Ovary (tissue), 9 donors: ENCODE data around the gene ZC3HAV1. TPM values are rescaled to one million over a fixed set of nuclear protein-coding genes. Genes with fewer than 3 reads are reported as not detected.

Experiments
- DNase-seq, 5 donors: peaks; one replicate each; pipeline ENCODE4 v3.0.0-alpha.2; 2019 to 2020
- H3K27ac ChIP-seq, 2 donors: fragments of 200-600 bp; one replicate each; pipeline versions ENCODE4 v1.5.1 to v1.8.0; 2019 to 2022
- H3K27me3 ChIP-seq: fragments of 200-600 bp; one replicate; pipeline ENCODE4 v1.8.0; 2022
- H3K36me3 ChIP-seq: fragments of 200-600 bp; sonication (generic); one replicate; pipeline ENCODE4 v1.5.1; 2019
- H3K4me1 ChIP-seq: one replicate; pipeline ENCODE4 v1.8.1; 2013; ENCODE audit warnings: mild to moderate bottlenecking, moderate library complexity; ENCODE audit not compliant: insufficient read depth
- H3K4me3 ChIP-seq: fragments of 200-600 bp; sonication (generic); one replicate; pipeline ENCODE4 v1.5.1; 2017
- H3K9me3 ChIP-seq, 2 donors: fragments of 200-600 bp in 1 of 2; sonication (generic) in 1 of 2; one replicate each; pipeline versions ENCODE4 v1.5.1 to v1.8.1; 2013 to 2019; ENCODE audit warnings: mild to moderate bottlenecking in 1 of 2, moderate library complexity in 1 of 2
- EP300 ChIP-seq: sonication (generic); formaldehyde crosslinking; IDR thresholded peaks from one replicate; pipeline ENCODE4 v1.6.1; 2017; ENCODE audit warnings: antibody characterized with exemption
- POLR2A ChIP-seq: fragments of 450-650 bp; IDR thresholded peaks from one replicate; pipeline ENCODE4 v1.6.1; 2017; ENCODE audit warnings: antibody characterized with exemption, mild to moderate bottlenecking, moderate library complexity
- WGBS, 3 donors: extraction: QIAGEN DNeasy Blood & Tissue Kit in 1 of 3; methylation state at CpG; one replicate each; pipeline versions ENCODE4 v1.1.5 to v1.1.7; 2013 to 2017; 5-methylcytosine and 5-hydroxymethylcytosine counted together
- intact Hi-C, 4 donors: fragments of 100-400 bp; cut with DNase I; formaldehyde crosslinking; loops; one replicate each; pipeline versions ENCODE4 v1.11.0 to v1.15.1; 2022 to 2023
- polyA plus RNA-seq, 2 donors: library from polyadenylated mRNA; stranded (reverse); fragments of 200-250 nt in 1 of 2; fragments of 350-450 nt in 1 of 2; fragmentation: Illumina TruSeq in 1 of 2; extraction: RNeasy Lipid Tissue Mini Kit (QIAGEN cat#74804) in 1 of 2; gene quantifications; one replicate each; pipeline ENCODE4 v1.2.3, GENCODE V29; 2013 to 2014
- total RNA-seq, 7 donors: library from RNA; depleted of rRNA in 2 of 7; stranded (reverse); fragments of >200 nt in 2 of 7; fragmentation: NEBNext Ultra II Directional in 3 of 7; extraction: Animal tissue kit (Norgen Biotek cat#: 25700) in 3 of 7; gene quantifications; one replicate each; pipeline versions ENCODE4 v1.1.0 to v1.2.4, GENCODE V29; 2016 to 2023
- TF ChIP-seq, protein P1 (sequence below), 3 donors: fragments of 450-650 bp in 2 of 3; fragments of 200-600 bp in 1 of 3; IDR thresholded peaks; one replicate each; pipeline versions ENCODE4 v1.5.1 to v1.8.0; 2016 to 2022; ENCODE audit warnings: antibody characterized with exemption in 3 of 3, mild to moderate bottlenecking in 1 of 3
- donor health status: DM: no; HTN: no; CAD: no; lungs with moderate emphysema.
- donor health status: DM: no; HTN: no; CAD: no.
- donor health status: Bipolar disorder and iron deficiency.
- donor health status: DM: yes; HTN: yes; CAD: no.
- donor health status: DM: no; HTN: no; CAD: no.
- donor health status: DM: yes; HTN: yes; CAD: no.

Gene ZC3HAV1
- total and polyA plus RNA-seq, 9 donors: 8.5 to 47.6 (median 25.0) TPM

- no peaks in the 10 kb centered on the region for H3K27me3 ChIP-seq
- no peak overlapping the region for H3K4me3 ChIP-seq
- H3K9me3 ChIP-seq: no peaks in the 10 kb centered on the region
- TF ChIP-seq POLR2A: no peak
- no peak for TF ChIP-seq EP300
- TF ChIP-seq, protein P1, sequence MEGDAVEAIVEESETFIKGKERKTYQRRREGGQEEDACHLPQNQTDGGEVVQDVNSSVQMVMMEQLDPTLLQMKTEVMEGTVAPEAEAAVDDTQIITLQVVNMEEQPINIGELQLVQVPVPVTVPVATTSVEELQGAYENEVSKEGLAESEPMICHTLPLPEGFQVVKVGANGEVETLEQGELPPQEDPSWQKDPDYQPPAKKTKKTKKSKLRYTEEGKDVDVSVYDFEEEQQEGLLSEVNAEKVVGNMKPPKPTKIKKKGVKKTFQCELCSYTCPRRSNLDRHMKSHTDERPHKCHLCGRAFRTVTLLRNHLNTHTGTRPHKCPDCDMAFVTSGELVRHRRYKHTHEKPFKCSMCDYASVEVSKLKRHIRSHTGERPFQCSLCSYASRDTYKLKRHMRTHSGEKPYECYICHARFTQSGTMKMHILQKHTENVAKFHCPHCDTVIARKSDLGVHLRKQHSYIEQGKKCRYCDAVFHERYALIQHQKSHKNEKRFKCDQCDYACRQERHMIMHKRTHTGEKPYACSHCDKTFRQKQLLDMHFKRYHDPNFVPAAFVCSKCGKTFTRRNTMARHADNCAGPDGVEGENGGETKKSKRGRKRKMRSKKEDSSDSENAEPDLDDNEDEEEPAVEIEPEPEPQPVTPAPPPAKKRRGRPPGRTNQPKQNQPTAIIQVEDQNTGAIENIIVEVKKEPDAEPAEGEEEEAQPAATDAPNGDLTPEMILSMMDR (IDR thresholded peaks at IDR 0.05): no peak
- intact Hi-C loops: no loop called here
- 74 to 80% (median 74%) methylated on average over 5 of the region's 5 CpGs for WGBS, 3 donors
- DNase-seq: no peak
- no peaks in the 10 kb centered on the region for H3K36me3 ChIP-seq
- H3K4me1 ChIP-seq: peaks cover 2% of the 10 kb centered on the region
- no peak overlapping the region for H3K27ac ChIP-seq
Measured at GRCh38 chr7:139034336-139034735, 75.2 kb downstream of the ZC3HAV1 start.

DNA sequence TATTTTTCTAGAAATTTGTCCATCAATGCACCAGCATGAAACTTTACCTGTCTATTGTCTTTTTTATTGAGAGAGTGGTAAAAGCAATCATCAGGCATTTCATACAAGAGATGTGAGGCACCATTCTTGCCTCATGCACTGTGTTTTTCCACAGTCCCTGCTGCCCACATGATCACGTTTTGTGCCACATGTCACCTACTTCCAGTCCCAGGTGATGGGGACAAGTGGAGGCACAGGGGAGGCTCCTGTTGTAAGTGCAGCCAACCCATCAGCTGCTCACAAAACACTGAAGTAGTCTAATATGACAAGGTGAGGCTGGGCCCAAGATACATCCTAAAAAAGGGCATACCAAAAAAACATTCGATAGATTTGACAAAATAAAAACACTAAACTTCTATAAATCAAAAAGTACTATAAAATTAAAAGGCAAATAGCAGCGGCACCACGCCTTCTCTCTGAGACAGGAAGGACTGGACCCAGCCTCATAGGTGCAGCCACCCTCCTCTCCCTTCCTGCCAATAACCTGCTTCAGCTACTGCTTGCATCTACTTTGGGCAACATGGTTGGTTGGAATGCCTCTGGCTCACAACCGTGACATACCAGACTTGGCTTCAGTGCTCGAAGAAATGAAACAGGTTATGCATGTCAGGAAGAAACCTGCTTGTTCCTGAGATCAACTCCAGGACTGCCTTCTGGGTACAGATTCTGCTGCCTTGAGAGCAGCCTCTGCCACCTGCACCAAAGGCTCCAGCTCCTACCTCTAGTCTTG lies 76.0 kb downstream of the ZC3HAV1 start:
- peaks cover 2% of the 10 kb centered on the region for H3K4me1 ChIP-seq
- H3K27ac ChIP-seq: no peak overlapping the region

DNA sequence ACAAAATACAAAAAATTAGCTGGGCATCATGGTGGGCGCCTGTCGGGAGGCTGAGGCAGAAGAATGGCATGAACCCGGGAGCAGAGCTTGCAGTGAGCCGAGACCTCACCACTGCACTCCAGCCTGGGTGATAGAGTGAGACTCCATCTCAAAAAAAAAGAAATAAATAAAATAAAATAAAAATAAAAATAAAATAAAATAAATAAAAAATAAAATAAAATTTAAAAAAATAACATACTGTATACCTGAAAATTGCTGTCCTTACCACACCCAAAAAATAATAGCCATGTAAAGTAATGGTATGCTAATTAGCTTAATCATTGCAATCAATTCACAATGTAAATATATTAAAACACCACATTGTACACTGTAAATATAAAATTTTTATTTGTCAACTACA lies 77.0 kb downstream of the ZC3HAV1 start:
- no peak overlapping the region for H3K27ac ChIP-seq
- H3K4me3 ChIP-seq: no peak overlapping the region
- intact Hi-C loops: no loop called here
- whole genome bisulfite sequencing, 3 donors: 86 to 95% (median 95%) methylated on average over 4 of the region's 4 CpGs
- peaks cover 2% of the 10 kb centered on the region for H3K4me1 ChIP-seq
- TF ChIP-seq POLR2A: no peak
- no peak for TF ChIP-seq EP300
- TF ChIP-seq, protein P1 (IDR thresholded peaks at IDR 0.05): no peak
- H3K27me3 ChIP-seq: no peaks in the 10 kb centered on the region
- H3K9me3 ChIP-seq: no peaks in the 10 kb centered on the region
- DNase-seq: no peak
- H3K36me3 ChIP-seq: no peaks in the 10 kb centered on the region

More for the DNA sequence above, 76.0 kb downstream of the ZC3HAV1 start:
- intact Hi-C loops: no loop called here
- H3K27me3 ChIP-seq: no peaks in the 10 kb centered on the region
- no peaks in the 10 kb centered on the region for H3K36me3 ChIP-seq
- H3K9me3 ChIP-seq: no peaks in the 10 kb centered on the region
- 74 to 84% (median 83%) methylated on average over 6 of the region's 6 CpGs for WGBS, 3 donors
- DNase-seq: no peak
- H3K4me3 ChIP-seq: no peak overlapping the region
- TF ChIP-seq EP300 (no peak), POLR2A (no peak)
- TF ChIP-seq, protein P1 (IDR thresholded peaks at IDR 0.05): no peak

- H3K4me3 ChIP-seq: no peak overlapping the region
- no peak for DNase-seq
- H3K36me3 ChIP-seq: no peaks in the 10 kb centered on the region
- H3K9me3 ChIP-seq: no peaks in the 10 kb centered on the region
- TF ChIP-seq, protein P1 (IDR thresholded peaks at IDR 0.05): no peak
- TF ChIP-seq POLR2A (no peak), EP300 (no peak)
- intact Hi-C loops: no loop called here
- H3K27me3 ChIP-seq: no peaks in the 10 kb centered on the region
- no peak overlapping the region for H3K27ac ChIP-seq
- WGBS, 3 donors: 80 to 90% (median 84%) methylated on average over 3 of the region's 3 CpGs
- no peaks in the 10 kb centered on the region for H3K4me1 ChIP-seq
Measured at GRCh38 chr7:139029353-139029752, 80.2 kb downstream of the ZC3HAV1 start.
